Panc1 (cell line): Measurements from ENCODE around the gene ERCC2. TPM values are rescaled to one million over a fixed set of nuclear protein-coding genes. Genes with fewer than 3 reads are reported as not detected.

Experiments
- ATAC-seq: fragments of 200-7000 bp; cut with Tn5 transposase; 2 replicates; pipeline ENCODE4 v1.9.1; 2020; ENCODE audit warnings: mild to moderate bottlenecking, moderate library complexity
- BruUV-seq: library from RNA; stranded (reverse); fragments of 400-500 nt; replicated peaks from 2 replicates; lab custom pipeline; 2021; lab: Mats Ljungman, UMichigan
- CTCF ChIA-PET: fragments of 300-600 bp; sonication (Branson Sonifier 250); formaldehyde crosslinking; loops from one replicate; lab custom pipeline; 2022; ENCODE audit warnings: antibody characterized with exemption; lab: Charles Lee
- POLR2A ChIA-PET: fragments of 300-600 bp; sonication (Branson Sonifier 250); formaldehyde crosslinking; loops from one replicate; lab custom pipeline; 2022; ENCODE audit warnings: antibody characterized with exemption; lab: Charles Lee
- DNase-seq: peaks from one replicate; pipeline ENCODE4 v3.0.0-alpha.2; 2010; ENCODE audit warnings: low read depth, low spot score
- H3K27ac ChIP-seq: 2 replicates; pipeline ENCODE4 v1.5.1; 2011; ENCODE audit warnings: mild to moderate bottlenecking, low read length, inconsistent platforms
- H3K27me3 ChIP-seq: fragments of 200-500 bp; sonication (Bioruptor generic); 2 replicates; pipeline ENCODE4 v1.6.0; 2014; ENCODE audit warnings: low read length, inconsistent platforms; ENCODE audit not compliant: control insufficient read depth, insufficient read depth
- H3K36me3 ChIP-seq: fragments of 200-500 bp; sonication (Bioruptor generic); 2 replicates; pipeline ENCODE4 v1.5.1; 2014; ENCODE audit warnings: inconsistent platforms, mild to moderate bottlenecking, low read length, moderate library complexity; ENCODE audit not compliant: control insufficient read depth, insufficient read depth
- H3K4me1 ChIP-seq: 2 replicates; pipeline ENCODE4 v1.5.1; 2011; ENCODE audit warnings: inconsistent platforms, mild to moderate bottlenecking, low read length, moderate library complexity; ENCODE audit not compliant: control insufficient read depth, insufficient read depth
- H3K4me3 ChIP-seq, 2 experiments: 2 replicates each; pipeline ENCODE4 v1.5.1; 2011 to 2012; ENCODE audit warnings: low read depth in 2 of 2, low read length in 2 of 2, mild to moderate bottlenecking in 2 of 2, inconsistent platforms in 1 of 2, moderate library complexity in 1 of 2
- H3K9me3 ChIP-seq: fragments of 200-500 bp; sonication (Bioruptor generic); 2 replicates; pipeline ENCODE4 v1.5.1; 2014; ENCODE audit warnings: low read depth, mild to moderate bottlenecking, inconsistent platforms, low read length, moderate library complexity; ENCODE audit not compliant: control insufficient read depth, insufficient read depth
- CTCF ChIP-seq: fragments of 450-650 bp; IDR thresholded peaks from 2 replicates; pipeline ENCODE4 v1.5.1; 2017; ENCODE audit warnings: mild to moderate bottlenecking
- POLR2AphosphoS5 ChIP-seq: IDR thresholded peaks from 2 replicates; pipeline ENCODE4 v1.6.1; 2012; ENCODE audit warnings: mild to moderate bottlenecking, low read depth, low read length, moderate library complexity
- REST ChIP-seq, 2 experiments: IDR thresholded peaks; 2 replicates each; pipeline ENCODE4 v1.6.1; 2011 to 2012; ENCODE audit warnings: low read depth in 2 of 2, control low read depth in 1 of 2, low read length in 1 of 2, mild to moderate bottlenecking in 1 of 2, moderate library complexity in 1 of 2; ENCODE audit not compliant: insufficient read depth in 1 of 2
- SIN3A ChIP-seq: IDR thresholded peaks from 2 replicates; pipeline ENCODE4 v1.6.1; 2012; ENCODE audit warnings: low read depth, mild to moderate bottlenecking, low read length, moderate library complexity, borderline replicate concordance; ENCODE audit not compliant: insufficient read depth
- TCF7L2 ChIP-seq: IDR thresholded peaks from 2 replicates; pipeline ENCODE4 v1.6.1; 2011; ENCODE audit warnings: mild to moderate bottlenecking, low read depth, low read length, inconsistent platforms
- in situ Hi-C: cut with HindIII; loops from 2 replicates; pipeline ENCODE4 v1.10.0; 2016; ENCODE audit warnings: low sequenced_read_pairs, low pct_unique_long_range_greater_than_20kb
- intact Hi-C: fragments of 100-400 bp; cut with micrococcal nuclease; formaldehyde crosslinking; loops from one replicate; pipeline ENCODE4 v1.10.0; 2022; ENCODE audit not compliant: unreplicated experiment
- total RNA-seq: library from RNA; stranded (reverse); gene quantifications from one replicate; pipeline ENCODE4 v1.2.1, GENCODE V29; 2021; ENCODE audit not compliant: unreplicated experiment

Gene ERCC2
- total RNA-seq, 1 experiment from 2014 or later = 32.5 TPM

- intact Hi-C loops = no loop called here
- no peaks in the 10 kb centered on the region for H3K36me3 ChIP-seq
These were observed 64.3 kb downstream of the ERCC2 start for GRCh38 chr19:45306040-45306439.

GRCh38 chr19:45305421-45305820 is 65.0 kb downstream of the ERCC2 start:
- BruUV-seq = no TSS peak
- no peaks in the 10 kb centered on the region for H3K27me3 ChIP-seq
- CTCF ChIA-PET = interaction anchor here (0.5 kb wide), 1 partner anchor 21 kb away, joined by 5 read pairs; no protein-coding TSS in a partner anchor
- H3K4me3 ChIP-seq = no peak overlapping the region
- no peak for DNase-seq
- H3K4me1 ChIP-seq = no peaks in the 10 kb centered on the region
- in situ Hi-C loops (no loop called here), intact Hi-C loops (no loop called here)
- no peak overlapping the region for H3K27ac ChIP-seq
- no peaks in the 10 kb centered on the region for H3K9me3 ChIP-seq
- POLR2A ChIA-PET = no interaction called here
- H3K36me3 ChIP-seq = no peaks in the 10 kb centered on the region
- TF ChIP-seq POLR2AphosphoS5 = no peak
- TF ChIP-seq SIN3A = no peak
- no peak for TF ChIP-seq TCF7L2
- TF ChIP-seq REST (IDR thresholded peaks at IDR 0.05; ENCODE audit: insufficient read depth in 1 of 2, low read depth in 2 of 2, low read length in 1 of 2) = no peak
- TF ChIP-seq CTCF = no peak
- no peak for ATAC-seq

More at GRCh38 chr19:45306040-45306439, 64.3 kb downstream of the ERCC2 start:
- in situ Hi-C loops = no loop called here
- Histone ChIP-seq H3K27me3 (no peaks in the 10 kb centered on the region), H3K4me3 (no peak overlapping the region), H3K27ac (no peak overlapping the region), H3K9me3 (no peaks in the 10 kb centered on the region), H3K4me1 (no peaks in the 10 kb centered on the region)
- TF ChIP-seq CTCF (no peak), TCF7L2 (no peak), REST (IDR thresholded peaks at IDR 0.05; ENCODE audit: insufficient read depth in 1 of 2, low read depth in 2 of 2, low read length in 1 of 2) (no peak), SIN3A (no peak), POLR2AphosphoS5 (no peak)
- DNase-seq (no peak), ATAC-seq (no peak)
- POLR2A ChIA-PET = no interaction called here
- BruUV-seq = no TSS peak
- CTCF ChIA-PET = interaction anchor here (0.9 kb wide), 1 partner anchor 20 kb away, joined by 3 read pairs; no protein-coding TSS in a partner anchor
